Measurements from ENCODE around the gene SS18L1. TPM values are rescaled to one million over a fixed set of nuclear protein-coding genes. Genes with fewer than 3 reads are reported as not detected.

Gene SS18L1
- total RNA-seq, 4 donors from 2014 or later: 0.51 to 21.7 (median 12.8) TPM

DNA sequence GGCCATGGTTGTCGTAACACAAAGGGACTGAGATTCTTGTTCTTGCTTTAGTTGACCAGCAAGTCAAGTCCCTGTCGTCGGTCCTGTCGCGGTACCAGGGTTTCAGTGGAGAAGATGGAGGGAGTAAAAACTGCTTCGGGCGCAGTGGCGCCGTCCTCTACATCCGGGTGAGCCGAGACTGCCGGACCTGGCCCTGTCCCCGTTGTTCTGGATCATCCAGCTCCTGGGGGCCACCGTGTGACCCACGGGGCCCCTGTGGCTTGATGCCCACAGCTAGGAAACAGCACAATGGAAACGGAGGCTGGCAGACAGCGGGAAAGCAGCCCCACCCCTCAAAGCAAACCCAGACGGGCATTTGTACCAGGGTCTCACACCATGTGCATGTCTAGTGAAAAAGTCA is 54.2 kb downstream of the SS18L1 start:
- TF ChIP-seq POLR2A (IDR thresholded peaks at IDR 0.05): no peak
- TF ChIP-seq, protein P1, sequence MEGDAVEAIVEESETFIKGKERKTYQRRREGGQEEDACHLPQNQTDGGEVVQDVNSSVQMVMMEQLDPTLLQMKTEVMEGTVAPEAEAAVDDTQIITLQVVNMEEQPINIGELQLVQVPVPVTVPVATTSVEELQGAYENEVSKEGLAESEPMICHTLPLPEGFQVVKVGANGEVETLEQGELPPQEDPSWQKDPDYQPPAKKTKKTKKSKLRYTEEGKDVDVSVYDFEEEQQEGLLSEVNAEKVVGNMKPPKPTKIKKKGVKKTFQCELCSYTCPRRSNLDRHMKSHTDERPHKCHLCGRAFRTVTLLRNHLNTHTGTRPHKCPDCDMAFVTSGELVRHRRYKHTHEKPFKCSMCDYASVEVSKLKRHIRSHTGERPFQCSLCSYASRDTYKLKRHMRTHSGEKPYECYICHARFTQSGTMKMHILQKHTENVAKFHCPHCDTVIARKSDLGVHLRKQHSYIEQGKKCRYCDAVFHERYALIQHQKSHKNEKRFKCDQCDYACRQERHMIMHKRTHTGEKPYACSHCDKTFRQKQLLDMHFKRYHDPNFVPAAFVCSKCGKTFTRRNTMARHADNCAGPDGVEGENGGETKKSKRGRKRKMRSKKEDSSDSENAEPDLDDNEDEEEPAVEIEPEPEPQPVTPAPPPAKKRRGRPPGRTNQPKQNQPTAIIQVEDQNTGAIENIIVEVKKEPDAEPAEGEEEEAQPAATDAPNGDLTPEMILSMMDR (IDR thresholded peaks at IDR 0.05): no peak
- Histone ChIP-seq H3K27me3 (no peaks in the 10 kb centered on the region), H3K36me3 (no peaks in the 10 kb centered on the region), H3K27ac (no peak overlapping the region), H3K9me3 (no peaks in the 10 kb centered on the region), H3K4me3 (no peak overlapping the region), H3K4me1 (no peaks in the 10 kb centered on the region)
- DNase-seq: no peak
- intact Hi-C loops (cut with DNase I; ENCODE audit: low total_unique reads): no loop called here

DNA sequence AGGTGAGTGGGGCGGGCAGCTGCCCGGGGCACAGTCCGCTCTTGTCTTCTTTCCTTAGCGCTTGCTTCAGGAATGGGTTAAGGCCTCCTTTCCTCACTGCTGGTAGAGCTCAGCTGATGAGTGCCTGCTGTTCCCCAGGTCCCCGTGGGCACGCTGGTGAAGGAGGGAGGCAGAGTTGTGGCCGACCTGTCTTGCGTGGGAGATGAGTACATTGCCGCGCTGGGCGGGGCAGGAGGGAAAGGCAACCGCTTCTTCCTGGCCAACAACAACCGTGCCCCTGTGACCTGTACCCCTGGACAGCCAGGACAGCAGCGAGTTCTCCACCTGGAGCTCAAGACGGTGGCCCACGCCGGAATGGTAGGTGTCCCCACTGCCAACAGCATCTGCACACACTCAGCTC is 54.9 kb downstream of the SS18L1 start:
- no peak overlapping the region for H3K27ac ChIP-seq
- H3K9me3 ChIP-seq: no peaks in the 10 kb centered on the region
- intact Hi-C loops (cut with DNase I; ENCODE audit: low total_unique reads): no loop called here
- H3K4me1 ChIP-seq: no peaks in the 10 kb centered on the region
- DNase-seq: no peak
- no peak overlapping the region for H3K4me3 ChIP-seq
- TF ChIP-seq POLR2A (IDR thresholded peaks at IDR 0.05): no peak
- TF ChIP-seq, protein P1 (IDR thresholded peaks at IDR 0.05): no peak
- no peaks in the 10 kb centered on the region for H3K27me3 ChIP-seq
- no peaks in the 10 kb centered on the region for H3K36me3 ChIP-seq

DNA sequence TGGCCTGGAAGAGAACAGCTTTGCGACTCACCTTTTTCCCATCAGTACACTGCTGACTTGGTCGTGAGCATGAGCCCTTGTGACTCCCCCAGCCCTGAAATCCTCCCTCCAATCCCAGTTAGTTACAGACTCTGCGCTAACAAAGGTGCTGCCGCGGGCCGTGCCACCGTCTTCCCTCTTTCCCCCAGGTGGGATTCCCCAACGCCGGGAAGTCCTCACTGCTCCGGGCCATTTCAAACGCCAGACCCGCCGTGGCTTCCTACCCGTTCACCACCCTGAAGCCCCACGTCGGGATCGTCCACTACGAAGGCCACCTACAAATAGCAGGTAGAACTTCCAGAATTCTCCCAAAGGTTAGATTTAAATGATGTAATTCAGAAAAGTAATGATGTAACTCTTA is 55.4 kb downstream of the SS18L1 start:
- no peak for TF ChIP-seq POLR2A (IDR thresholded peaks at IDR 0.05)
- TF ChIP-seq, protein P1 (IDR thresholded peaks at IDR 0.05): no peak
- no peaks in the 10 kb centered on the region for H3K27me3 ChIP-seq
- H3K36me3 ChIP-seq: no peaks in the 10 kb centered on the region
- no peaks in the 10 kb centered on the region for H3K9me3 ChIP-seq
- no peaks in the 10 kb centered on the region for H3K4me1 ChIP-seq
- DNase-seq: no peak
- H3K4me3 ChIP-seq: no peak overlapping the region
- H3K27ac ChIP-seq: no peak overlapping the region
- intact Hi-C loops (cut with DNase I; ENCODE audit: low total_unique reads): no loop called here

DNA sequence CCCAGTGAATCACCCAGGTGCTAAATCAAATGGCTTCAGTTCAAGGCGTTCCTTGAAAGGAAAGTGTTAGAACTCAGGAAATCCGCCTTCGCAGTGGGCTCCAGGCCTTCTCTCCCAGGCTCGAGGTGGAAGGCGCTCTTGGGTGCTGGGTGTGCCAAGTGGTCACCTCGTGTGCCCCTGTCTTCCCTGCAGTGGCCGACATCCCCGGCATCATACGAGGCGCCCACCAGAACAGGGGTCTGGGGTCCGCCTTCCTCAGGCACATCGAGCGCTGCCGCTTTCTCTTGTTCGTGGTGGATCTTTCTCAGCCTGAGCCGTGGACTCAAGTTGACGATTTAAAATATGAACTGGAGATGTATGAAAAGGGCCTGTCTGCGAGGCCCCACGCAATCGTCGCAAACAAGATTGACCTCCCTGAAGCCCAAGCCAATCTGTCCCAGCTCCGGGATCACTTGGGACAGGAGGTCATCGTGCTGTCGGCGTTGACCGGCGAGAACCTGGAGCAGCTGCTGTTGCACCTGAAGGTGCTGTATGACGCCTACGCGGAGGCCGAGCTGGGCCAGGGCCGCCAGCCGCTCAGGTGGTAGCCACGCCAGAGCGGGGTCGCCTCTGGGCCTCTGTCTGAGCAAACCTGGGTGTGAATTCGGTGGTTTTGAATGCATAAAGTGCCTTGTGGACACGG is 57.1 kb downstream of the SS18L1 start:
- DNase-seq: no peak
- H3K4me3 ChIP-seq: no peak overlapping the region
- H3K9me3 ChIP-seq: no peaks in the 10 kb centered on the region
- no peaks in the 10 kb centered on the region for H3K36me3 ChIP-seq
- TF ChIP-seq, protein P1 (IDR thresholded peaks at IDR 0.05): no peak
- no peak for TF ChIP-seq POLR2A (IDR thresholded peaks at IDR 0.05)
- no peak overlapping the region for H3K27ac ChIP-seq
- intact Hi-C loops (cut with DNase I; ENCODE audit: low total_unique reads): no loop called here
- H3K27me3 ChIP-seq: no peaks in the 10 kb centered on the region
- H3K4me1 ChIP-seq: no peaks in the 10 kb centered on the region

DNA sequence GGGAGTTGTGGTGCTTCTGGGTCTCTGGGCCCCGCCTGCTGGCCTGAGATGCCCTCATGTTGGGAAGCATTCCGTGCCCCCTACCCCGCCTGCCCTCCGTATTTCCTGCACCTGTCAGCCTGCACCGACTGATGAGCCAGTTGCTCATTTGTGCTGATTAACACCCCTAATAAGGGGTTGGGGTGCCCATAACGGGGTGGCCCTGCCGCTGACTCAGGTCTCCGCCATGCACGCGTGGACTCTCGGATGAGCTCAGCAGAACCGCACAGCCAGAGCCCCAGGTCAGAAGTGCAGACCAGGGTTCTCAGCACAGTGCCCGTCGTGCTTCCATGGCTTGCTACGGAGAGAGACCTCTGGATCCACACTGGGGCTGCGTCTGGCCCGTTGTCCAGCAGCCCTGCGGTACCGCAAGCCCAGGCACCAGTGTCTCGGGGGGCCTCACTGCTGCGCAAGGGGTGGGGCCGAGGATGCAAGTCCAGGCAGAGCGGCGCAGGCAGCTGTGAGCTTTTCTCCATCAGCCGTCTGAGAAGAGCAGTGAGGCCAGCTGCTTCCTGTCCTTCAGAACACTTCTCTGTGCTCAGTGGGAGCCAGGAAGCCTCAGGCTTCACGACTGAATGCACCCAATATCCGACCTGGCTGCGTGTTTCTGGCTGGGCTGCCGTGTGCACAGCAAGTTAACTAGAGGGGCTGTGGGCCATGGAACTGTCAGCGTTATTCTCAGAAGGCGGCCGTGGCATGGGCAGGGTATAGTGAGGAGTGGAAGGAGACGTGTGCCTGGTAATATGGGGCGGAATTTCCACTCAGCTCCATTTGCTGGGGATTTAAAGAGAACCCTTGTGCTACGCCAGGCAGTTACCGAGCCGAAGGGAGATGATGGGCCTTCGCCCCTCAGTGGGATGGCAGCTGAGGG is 57.9 kb downstream of the SS18L1 start:
- no peak for DNase-seq
- H3K9me3 ChIP-seq: no peaks in the 10 kb centered on the region
- no peaks in the 10 kb centered on the region for H3K36me3 ChIP-seq
- H3K4me1 ChIP-seq: no peaks in the 10 kb centered on the region
- H3K27me3 ChIP-seq: no peaks in the 10 kb centered on the region
- no peak overlapping the region for H3K4me3 ChIP-seq
- intact Hi-C loops (cut with DNase I; ENCODE audit: low total_unique reads): no loop called here
- no peak for TF ChIP-seq POLR2A (IDR thresholded peaks at IDR 0.05)
- TF ChIP-seq, protein P1 (IDR thresholded peaks at IDR 0.05): no peak
- no peak overlapping the region for H3K27ac ChIP-seq

Measured in uterus (tissue), 4 donors.